Gastroesophageal sphincter (tissue), 4 donors: ENCODE results near the gene SELENOW. TPM values are rescaled to one million over a fixed set of nuclear protein-coding genes. Genes with fewer than 3 reads are reported as not detected.
A peak's percentile ranks its signal among the peaks of the same experiment; 100 is the strongest.
"Not testable (repeated sequence)": the region's sequence is repeated elsewhere in the genome, so short reads cannot be mapped to it uniquely, and the experiment has no call there.

ENCODE experiments used
- ATAC-seq: fragments of 150-250 bp; one replicate; pipeline ENCODE4 v1.9.1; 2016; ENCODE audit warnings: mild to moderate bottlenecking, moderate library complexity
- H3K27ac ChIP-seq, 4 donors: fragments of 200-600 bp; sonication (generic) in 3 of 4; 1 replicate in 3 of 4; 2 replicates in 1 of 4; pipeline ENCODE4 v1.5.1; 2016 to 2019
- H3K27me3 ChIP-seq: fragments of 200-600 bp; sonication (generic); one replicate; pipeline ENCODE4 v1.5.1; 2019
- H3K36me3 ChIP-seq, 2 donors: fragments of 200-600 bp; sonication (generic); one replicate each; pipeline ENCODE4 v1.5.1; 2019; ENCODE audit warnings: control low read depth in 1 of 2
- H3K4me1 ChIP-seq, 3 donors: fragments of 200-600 bp; sonication (generic); 1 replicate in 2 of 3; 2 replicates in 1 of 3; pipeline ENCODE4 v1.5.1; 2016 to 2019; ENCODE audit warnings: control low read depth in 2 of 3
- H3K4me3 ChIP-seq, 2 donors: fragments of 200-600 bp; sonication (generic); one replicate each; pipeline ENCODE4 v1.5.1; 2019; ENCODE audit warnings: mild to moderate bottlenecking in 1 of 2, moderate library complexity in 1 of 2
- H3K9me3 ChIP-seq, 3 donors: fragments of 200-600 bp; sonication (generic); one replicate each; pipeline ENCODE4 v1.5.1; 2017 to 2019; ENCODE audit warnings: control low read depth in 2 of 3
- CTCF ChIP-seq, 4 experiments: fragments of 200-600 bp in 2 of 4; fragments of 450-650 bp in 2 of 4; sonication (generic) in 1 of 4; IDR thresholded peaks; one replicate each; pipeline ENCODE4 v1.5.1; 2017 to 2019; ENCODE audit warnings: antibody characterized with exemption in 4 of 4, mild to moderate bottlenecking in 2 of 4, moderate library complexity in 2 of 4
- EP300 ChIP-seq: sonication (generic); formaldehyde crosslinking; IDR thresholded peaks from one replicate; pipeline ENCODE4 v1.6.1; 2017; ENCODE audit warnings: antibody characterized with exemption, mild to moderate bottlenecking
- POLR2A ChIP-seq, 2 donors: fragments of 450-650 bp; IDR thresholded peaks; one replicate each; pipeline ENCODE4 v1.6.1; 2017; ENCODE audit warnings: antibody characterized with exemption in 2 of 2, mild to moderate bottlenecking in 2 of 2, moderate library complexity in 1 of 2
- POLR2AphosphoS5 ChIP-seq: sonication (generic); formaldehyde crosslinking; IDR thresholded peaks from one replicate; pipeline ENCODE4 v1.6.1; 2017; ENCODE audit warnings: antibody characterized with exemption
- WGBS, 2 donors: methylation state at CpG; one replicate each; pipeline ENCODE4 v1.1.5; 2018; ENCODE audit warnings: low coverage in 1 of 2; 5-methylcytosine and 5-hydroxymethylcytosine counted together
- total RNA-seq, 4 donors: library from RNA; depleted of rRNA; stranded (reverse); fragments of >200 nt; gene quantifications; one replicate each; pipeline ENCODE4 v1.1.0, GENCODE V29; 2016

The SELENOW gene
- total RNA-seq, 4 donors from 2014 or later = 1,196 to 1,646 (median 1,370) TPM

- not testable (repeated sequence) for H3K36me3 ChIP-seq, H3K27me3 ChIP-seq, H3K4me1 ChIP-seq, ATAC-seq, H3K27ac ChIP-seq, H3K9me3 ChIP-seq, H3K4me3 ChIP-seq
- WGBS, 2 donors = 80% methylated on average over 1 of the region's 5 CpGs; no CpG with 5 or more reads in 1 of the 2 donors
Measured at GRCh38 chr19:47804451-47804850, 25.9 kb downstream of the SELENOW start, which contains the start of gene TPRX1. TSS of gene TPRX1 (minus strand) at chr19:47804551. CDS start at chr19:47804539, 12 bp downstream.

GRCh38 chr19:47805313-47805712, 26.8 kb downstream of the SELENOW start:
- no peak for TF ChIP-seq POLR2AphosphoS5
- TF ChIP-seq CTCF (IDR thresholded peaks at IDR 0.05) = no peak
- TF ChIP-seq POLR2A (IDR thresholded peaks at IDR 0.05) = no peak
- TF ChIP-seq EP300 = no peak
- Histone ChIP-seq H3K4me3 (no peak overlapping the region), H3K4me1 (no peaks in the 10 kb centered on the region), H3K27ac (no peak overlapping the region), H3K9me3 (no peaks in the 10 kb centered on the region), H3K27me3 (no peaks in the 10 kb centered on the region), H3K36me3 (no peaks in the 10 kb centered on the region)
- no peak for ATAC-seq
- WGBS, 2 donors = 71 to 82% methylated on average over 7 to 8 of the region's 10 CpGs

GRCh38 chr19:47806435-47806834, 27.9 kb downstream of the SELENOW start:
- WGBS, 2 donors = 58 to 88% methylated on average over 5 to 6 of the region's 6 CpGs
- Histone ChIP-seq H3K4me1 (no peaks in the 10 kb centered on the region), H3K27me3 (no peaks in the 10 kb centered on the region), H3K27ac (no peak overlapping the region), H3K9me3 (no peaks in the 10 kb centered on the region), H3K4me3 (no peak overlapping the region), H3K36me3 (no peaks in the 10 kb centered on the region)
- TF ChIP-seq CTCF (IDR thresholded peaks at IDR 0.05) (no peak), POLR2A (IDR thresholded peaks at IDR 0.05) (no peak), EP300 (no peak), POLR2AphosphoS5 (no peak)
- ATAC-seq = no peak

GRCh38 chr19:47813304-47813994, 34.9 kb downstream of the SELENOW start:
- Histone ChIP-seq H3K4me3 (no peak overlapping the region), H3K27ac (no peak overlapping the region), H3K9me3 (no peaks in the 10 kb centered on the region), H3K36me3 (no peaks in the 10 kb centered on the region), H3K27me3 (peaks cover 15% of the 10 kb centered on the region), H3K4me1 (no peaks in the 10 kb centered on the region)
- TF ChIP-seq CTCF (IDR thresholded peaks at IDR 0.05) (peak in 3 of 4 experiments; percentile 28 to 74 (median 39)), EP300 (no peak)
- 22 to 79% methylated on average over 7 to 10 of the region's 17 CpGs for WGBS, 2 donors
- peak; percentile 58 for ATAC-seq

GRCh38 chr19:47813995-47814328, 35.5 kb downstream of the SELENOW start:
- no peaks in the 10 kb centered on the region for H3K4me1 ChIP-seq
- no peaks in the 10 kb centered on the region for H3K9me3 ChIP-seq
- no peaks in the 10 kb centered on the region for H3K36me3 ChIP-seq
- 50 to 58% methylated on average over 2 to 6 of the region's 7 CpGs for WGBS, 2 donors
- H3K27me3 ChIP-seq = peaks cover 20% of the 10 kb centered on the region
- H3K4me3 ChIP-seq = no peak overlapping the region
- TF ChIP-seq EP300 (no peak), CTCF (IDR thresholded peaks at IDR 0.05) (no peak)
- no peak overlapping the region for H3K27ac ChIP-seq
- no peak for ATAC-seq

- not testable (repeated sequence) for H3K36me3 ChIP-seq, H3K4me3 ChIP-seq, H3K27ac ChIP-seq, ATAC-seq, H3K9me3 ChIP-seq, H3K4me1 ChIP-seq
- WGBS, 2 donors = 100% methylated on average over 1 of the region's 8 CpGs; no CpG with 5 or more reads in 1 of the 2 donors
- peaks cover 43% of the 10 kb centered on the region for H3K27me3 ChIP-seq
Measured at GRCh38 chr19:47816270-47816669, 37.8 kb downstream of the SELENOW start.

- not testable (repeated sequence) for H3K36me3 ChIP-seq, H3K9me3 ChIP-seq, H3K4me1 ChIP-seq, H3K27ac ChIP-seq, H3K4me3 ChIP-seq, ATAC-seq
- 83 to 88% methylated on average over 1 of the region's 1 CpG for WGBS, 2 donors
- peaks cover 57% of the 10 kb centered on the region for H3K27me3 ChIP-seq
Measured at GRCh38 chr19:47818221-47818620, 39.7 kb downstream of the SELENOW start.
